GM12878 (cell line): ENCODE data around the gene TXN2. TPM values are rescaled to one million over a fixed set of nuclear protein-coding genes. Genes with fewer than 3 reads are reported as not detected.

Source experiments
- ASH2L ChIP-seq: fragments of 300-600, 200-600 bp; sonication (generic); IDR thresholded peaks from 2 replicates; pipeline ENCODE4 v1.6.1; 2017; ENCODE audit warnings: low read depth, mild to moderate bottlenecking, borderline replicate concordance
- ATF2 ChIP-seq: IDR thresholded peaks from 2 replicates; pipeline ENCODE4 v1.6.1; 2012; ENCODE audit warnings: low read length, inconsistent platforms
- CBX5 ChIP-seq: sonication (generic); IDR thresholded peaks from 2 replicates; pipeline ENCODE4 v1.6.1; 2016; ENCODE audit warnings: low read depth, moderate library complexity, mild to moderate bottlenecking, inconsistent platforms
- CREB1 ChIP-seq: IDR thresholded peaks from 2 replicates; pipeline ENCODE4 v1.6.1; 2012; ENCODE audit warnings: low read depth, mild to moderate bottlenecking, inconsistent platforms
- EED ChIP-seq: sonication (generic); IDR thresholded peaks from 2 replicates; pipeline ENCODE4 v1.6.1; 2016; ENCODE audit warnings: antibody characterized with exemption, low read depth
- EGR1 ChIP-seq, 2 experiments: IDR thresholded peaks; 1 replicate in 1 of 2; 2 replicates in 1 of 2; pipeline ENCODE4 v1.6.1; 2011 to 2012; ENCODE audit warnings: low read depth in 2 of 2, low read length in 2 of 2, borderline replicate concordance in 1 of 2, mild to moderate bottlenecking in 1 of 2, moderate library complexity in 1 of 2
- EZH2 ChIP-seq: IDR thresholded peaks from 2 replicates; pipeline ENCODE4 v1.6.1; 2012; ENCODE audit warnings: low read depth, mild to moderate bottlenecking, control low read depth, inconsistent platforms, low read length, borderline replicate concordance; ENCODE audit not compliant: control insufficient read depth
- FOXM1 ChIP-seq: IDR thresholded peaks from 2 replicates; pipeline ENCODE4 v1.6.1; 2012; ENCODE audit warnings: low read depth, mild to moderate bottlenecking, inconsistent platforms, low read length, moderate library complexity
- HDGF ChIP-seq: fragments of 450-650 bp; IDR thresholded peaks from 2 replicates; pipeline ENCODE4 v1.6.1; 2016; ENCODE audit warnings: antibody characterized with exemption
- NFXL1 ChIP-seq: fragments of 450-650 bp; IDR thresholded peaks from 2 replicates; pipeline ENCODE4 v1.6.1; 2017; ENCODE audit warnings: antibody characterized with exemption, mild to moderate bottlenecking, borderline replicate concordance
- NFYA ChIP-seq: IDR thresholded peaks from 2 replicates; pipeline ENCODE4 v1.6.1; 2011; ENCODE audit warnings: low read depth, mild to moderate bottlenecking, low read length, improper control_type of control experiment, borderline replicate concordance
- PKNOX1 ChIP-seq: fragments of 450-650 bp; IDR thresholded peaks from 2 replicates; pipeline ENCODE4 v1.6.1; 2016; ENCODE audit warnings: mild to moderate bottlenecking
- RB1 ChIP-seq: fragments of 450-650 bp; formaldehyde crosslinking; IDR thresholded peaks from 2 replicates; pipeline ENCODE4 v1.6.1; 2017; ENCODE audit warnings: mild to moderate bottlenecking, borderline replicate concordance
- RELA ChIP-seq: fragments of 450-650 bp; IDR thresholded peaks from 2 replicates; pipeline ENCODE4 v1.8.0; 2014; ENCODE audit warnings: borderline replicate concordance; ENCODE audit not compliant: partially characterized antibody
- SPI1 ChIP-seq: IDR thresholded peaks from 2 replicates; pipeline ENCODE4 v1.6.1; 2011; ENCODE audit warnings: low read depth, mild to moderate bottlenecking, low read length, moderate library complexity, borderline replicate concordance; ENCODE audit not compliant: insufficient read depth
- SREBF2 ChIP-seq: IDR thresholded peaks from 2 replicates; pipeline ENCODE4 v1.6.1; 2012; ENCODE audit warnings: mild to moderate bottlenecking, low read length
- SRF ChIP-seq, 2 experiments: IDR thresholded peaks; 2 replicates each; pipeline ENCODE4 v1.6.1; 2011; ENCODE audit warnings: low read depth in 2 of 2, low read length in 2 of 2, mild to moderate bottlenecking in 1 of 2, moderate library complexity in 1 of 2
- STAT3 ChIP-seq: IDR thresholded peaks from 2 replicates; pipeline ENCODE4 v1.6.1; 2011; ENCODE audit warnings: low read depth, low read length, improper control_type of control experiment
- TARDBP ChIP-seq: IDR thresholded peaks from 2 replicates; pipeline ENCODE4 v1.6.1; 2016; ENCODE audit warnings: borderline replicate concordance
- ZNF24 ChIP-seq: fragments of 450-650 bp; IDR thresholded peaks from 2 replicates; pipeline ENCODE4 v1.6.1; 2017; ENCODE audit warnings: antibody characterized with exemption, mild to moderate bottlenecking
- polyA plus RNA-seq, 11 experiments: library from polyadenylated mRNA; depleted of rRNA in 4 of 11; unstranded in 6 of 11; stranded (reverse) in 5 of 11; fragments of >200 nt; fragmentation: Nextera tagmentation in 4 of 11; fragmentation: Illumina TruSeq in 1 of 11; extraction: Ambion mirVana in 4 of 11; extraction: Trizol in 1 of 11; gene quantifications; 1 replicate in 1 of 11; 2 replicates in 10 of 11; pipeline versions ENCODE4 v1.2.1 to v1.2.3, GENCODE V29; 2011 to 2016; ENCODE audit warnings: inconsistent platforms in 2 of 11, missing spikeins in 2 of 11, low read depth in 1 of 11
- total RNA-seq, 4 experiments: library from RNA; depleted of rRNA in 3 of 4; stranded (reverse); fragments of >200 nt in 3 of 4; fragmentation: Illumina TruSeq in 1 of 4; extraction: Trizol in 1 of 4; gene quantifications; 2 replicates each; pipeline versions ENCODE4 v1.2.1 to v1.2.3, GENCODE V29; 2013 to 2021
- TF ChIP-seq, protein P1 (sequence below): fragments of 450-650 bp; formaldehyde crosslinking; IDR thresholded peaks from 2 replicates; pipeline ENCODE4 v1.5.0; 2022; ENCODE audit warnings: mild to moderate bottlenecking, missing genetic modification characterization
- TF ChIP-seq, protein P2 (sequence below): IDR thresholded peaks from 2 replicates; pipeline ENCODE4 v1.6.1; 2012; ENCODE audit warnings: low read depth, low read length, improper control_type of control experiment
- TF ChIP-seq, protein P3 (sequence below): fragments of 150-350 bp; IDR thresholded peaks from 2 replicates; pipeline ENCODE4 v1.6.1; 2014; ENCODE audit warnings: mild to moderate bottlenecking, low read depth, low read length

TXN2 gene
- total and polyA plus RNA-seq, 10 of the 15 experiments (the other 5 are each of a cell fraction or from before 2014, with no cell fraction given): 70.2 to 350 (median 183) TPM

GRCh38 chr22:36454916-36455570 is 26.4 kb downstream of the TXN2 start (continued):
- no peak for TF ChIP-seq ZNF24
- TF ChIP-seq STAT3: no peak
- peak; percentile 40; the same call in 1 of the 2 replicates for TF ChIP-seq PKNOX1
- TF ChIP-seq, protein P1, sequence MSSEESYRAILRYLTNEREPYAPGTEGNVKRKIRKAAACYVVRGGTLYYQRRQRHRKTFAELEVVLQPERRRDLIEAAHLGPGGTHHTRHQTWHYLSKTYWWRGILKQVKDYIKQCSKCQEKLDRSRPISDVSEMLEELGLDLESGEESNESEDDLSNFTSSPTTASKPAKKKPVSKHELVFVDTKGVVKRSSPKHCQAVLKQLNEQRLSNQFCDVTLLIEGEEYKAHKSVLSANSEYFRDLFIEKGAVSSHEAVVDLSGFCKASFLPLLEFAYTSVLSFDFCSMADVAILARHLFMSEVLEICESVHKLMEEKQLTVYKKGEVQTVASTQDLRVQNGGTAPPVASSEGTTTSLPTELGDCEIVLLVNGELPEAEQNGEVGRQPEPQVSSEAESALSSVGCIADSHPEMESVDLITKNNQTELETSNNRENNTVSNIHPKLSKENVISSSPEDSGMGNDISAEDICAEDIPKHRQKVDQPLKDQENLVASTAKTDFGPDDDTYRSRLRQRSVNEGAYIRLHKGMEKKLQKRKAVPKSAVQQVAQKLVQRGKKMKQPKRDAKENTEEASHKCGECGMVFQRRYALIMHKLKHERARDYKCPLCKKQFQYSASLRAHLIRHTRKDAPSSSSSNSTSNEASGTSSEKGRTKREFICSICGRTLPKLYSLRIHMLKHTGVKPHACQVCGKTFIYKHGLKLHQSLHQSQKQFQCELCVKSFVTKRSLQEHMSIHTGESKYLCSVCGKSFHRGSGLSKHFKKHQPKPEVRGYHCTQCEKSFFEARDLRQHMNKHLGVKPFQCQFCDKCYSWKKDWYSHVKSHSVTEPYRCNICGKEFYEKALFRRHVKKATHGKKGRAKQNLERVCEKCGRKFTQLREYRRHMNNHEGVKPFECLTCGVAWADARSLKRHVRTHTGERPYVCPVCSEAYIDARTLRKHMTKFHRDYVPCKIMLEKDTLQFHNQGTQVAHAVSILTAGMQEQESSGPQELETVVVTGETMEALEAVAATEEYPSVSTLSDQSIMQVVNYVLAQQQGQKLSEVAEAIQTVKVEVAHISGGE: no peak
- no peak for TF ChIP-seq FOXM1
- TF ChIP-seq NFYA: no peak
- no peak for TF ChIP-seq CBX5
- no peak for TF ChIP-seq HDGF
- no peak; the same call in 1 of the 2 replicates for TF ChIP-seq RB1
- TF ChIP-seq, protein P2, sequence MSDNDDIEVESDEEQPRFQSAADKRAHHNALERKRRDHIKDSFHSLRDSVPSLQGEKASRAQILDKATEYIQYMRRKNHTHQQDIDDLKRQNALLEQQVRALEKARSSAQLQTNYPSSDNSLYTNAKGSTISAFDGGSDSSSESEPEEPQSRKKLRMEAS: peak; percentile 76
- no peak for TF ChIP-seq SREBF2
- peak; percentile 67; the same call in 1 of the 2 replicates for TF ChIP-seq CREB1
- TF ChIP-seq ASH2L: no peak
- TF ChIP-seq TARDBP: no peak
- no peak for TF ChIP-seq EGR1 (IDR thresholded peaks at IDR 0.05; ENCODE audit: borderline replicate concordance in 1 of 2, low read depth in 2 of 2, low read length in 2 of 2)
- TF ChIP-seq, protein P3, sequence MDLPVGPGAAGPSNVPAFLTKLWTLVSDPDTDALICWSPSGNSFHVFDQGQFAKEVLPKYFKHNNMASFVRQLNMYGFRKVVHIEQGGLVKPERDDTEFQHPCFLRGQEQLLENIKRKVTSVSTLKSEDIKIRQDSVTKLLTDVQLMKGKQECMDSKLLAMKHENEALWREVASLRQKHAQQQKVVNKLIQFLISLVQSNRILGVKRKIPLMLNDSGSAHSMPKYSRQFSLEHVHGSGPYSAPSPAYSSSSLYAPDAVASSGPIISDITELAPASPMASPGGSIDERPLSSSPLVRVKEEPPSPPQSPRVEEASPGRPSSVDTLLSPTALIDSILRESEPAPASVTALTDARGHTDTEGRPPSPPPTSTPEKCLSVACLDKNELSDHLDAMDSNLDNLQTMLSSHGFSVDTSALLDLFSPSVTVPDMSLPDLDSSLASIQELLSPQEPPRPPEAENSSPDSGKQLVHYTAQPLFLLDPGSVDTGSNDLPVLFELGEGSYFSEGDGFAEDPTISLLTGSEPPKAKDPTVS: no peak
- TF ChIP-seq ATF2: no peak
- peak; percentile 99 for TF ChIP-seq SRF (IDR thresholded peaks at IDR 0.05; ENCODE audit: low read depth in 2 of 2, low read length in 2 of 2)
- TF ChIP-seq EED: peak; percentile 54; the same call in 1 of the 2 replicates
- no peak for TF ChIP-seq EZH2
- no peak for TF ChIP-seq SPI1
- no peak for TF ChIP-seq RELA
- no peak for TF ChIP-seq NFXL1
